Mesenchymal stem cell (in vitro differentiated cells and primary cell): ENCODE data around the gene CDC42EP3.

ENCODE experiments used
- DNase-seq: peaks from one replicate; pipeline ENCODE4 v3.0.0-alpha.2; 2013
- H2AFZ ChIP-seq: one replicate; pipeline ENCODE4 v1.6.1; 2013; ENCODE audit warnings: low read depth, mild to moderate bottlenecking, control low read depth, inconsistent platforms, low read length, moderate library complexity
- H2AK5ac ChIP-seq: 2 replicates; pipeline ENCODE4 v1.6.1; 2013; ENCODE audit warnings: low read length, moderate library complexity, mild to moderate bottlenecking, inconsistent platforms; ENCODE audit not compliant: severe bottlenecking
- H2BK120ac ChIP-seq: one replicate; pipeline ENCODE4 v1.6.1; 2013; ENCODE audit warnings: low read depth, mild to moderate bottlenecking, inconsistent platforms, low read length, moderate library complexity
- H2BK12ac ChIP-seq, 2 experiments: one replicate each; pipeline ENCODE4 v1.6.1; 2013; ENCODE audit warnings: inconsistent platforms in 2 of 2, low read length in 2 of 2, mild to moderate bottlenecking in 2 of 2, moderate library complexity in 2 of 2, control low read depth in 1 of 2
- H2BK15ac ChIP-seq: one replicate; pipeline ENCODE4 v1.6.1; 2013; ENCODE audit warnings: mild to moderate bottlenecking, low read depth, inconsistent platforms; ENCODE audit not compliant: poor library complexity, severe bottlenecking
- H2BK5ac ChIP-seq: 2 replicates; pipeline ENCODE4 v1.6.1; 2013; ENCODE audit warnings: low read depth, mild to moderate bottlenecking, low read length, control low read depth, inconsistent platforms; ENCODE audit not compliant: poor library complexity, severe bottlenecking
- H3K14ac ChIP-seq, 2 experiments: one replicate each; pipeline ENCODE4 v1.6.1; 2013; ENCODE audit warnings: inconsistent platforms in 2 of 2, low read length in 2 of 2, control low read depth in 1 of 2, mild to moderate bottlenecking in 1 of 2, moderate library complexity in 1 of 2
- H3K18ac ChIP-seq, 2 experiments: one replicate each; pipeline ENCODE4 v1.6.1; 2013; ENCODE audit warnings: inconsistent platforms in 2 of 2, low read length in 2 of 2, control low read depth in 1 of 2, low read depth in 1 of 2, mild to moderate bottlenecking in 1 of 2
- H3K23ac ChIP-seq, 2 experiments: one replicate each; pipeline ENCODE4 v1.6.1; 2013; ENCODE audit warnings: inconsistent platforms in 2 of 2, low read length in 2 of 2, mild to moderate bottlenecking in 2 of 2, moderate library complexity in 2 of 2, control low read depth in 1 of 2
- H3K27ac ChIP-seq: 2 replicates; pipeline ENCODE4 v1.5.1; 2013; ENCODE audit warnings: mild to moderate bottlenecking, moderate library complexity, low read length, control low read depth, inconsistent platforms; ENCODE audit not compliant: poor library complexity, severe bottlenecking
- H3K27me3 ChIP-seq, 2 experiments: 2 replicates each; pipeline versions ENCODE4 v1.6.1 to v1.7.0; 2013; ENCODE audit warnings: low read length in 2 of 2, mild to moderate bottlenecking in 2 of 2, moderate library complexity in 2 of 2, control low read depth in 1 of 2, inconsistent platforms in 1 of 2; ENCODE audit not compliant: control insufficient read depth in 1 of 2, insufficient read depth in 1 of 2
- H3K36me3 ChIP-seq, 2 experiments: 2 replicates each; pipeline versions ENCODE4 v1.6.1 to v1.7.0; 2013; ENCODE audit warnings: low read length in 2 of 2, control low read depth in 1 of 2, inconsistent platforms in 1 of 2, low read depth in 1 of 2, mild to moderate bottlenecking in 1 of 2; ENCODE audit not compliant: insufficient read depth in 2 of 2, control insufficient read depth in 1 of 2
- H3K4ac ChIP-seq, 2 experiments: one replicate each; pipeline ENCODE4 v1.6.1; 2013; ENCODE audit warnings: inconsistent platforms in 2 of 2, low read length in 2 of 2, mild to moderate bottlenecking in 2 of 2, moderate library complexity in 2 of 2, control low read depth in 1 of 2, low read depth in 1 of 2
- H3K4me1 ChIP-seq: 2 replicates; pipeline ENCODE4 v1.6.1; 2013; ENCODE audit warnings: low read depth, low read length, control low read depth; ENCODE audit not compliant: control insufficient read depth, insufficient read depth
- H3K4me2 ChIP-seq: 2 replicates; pipeline ENCODE4 v1.6.1; 2013; ENCODE audit warnings: low read length, mild to moderate bottlenecking, inconsistent platforms; ENCODE audit not compliant: poor library complexity, severe bottlenecking
- H3K4me3 ChIP-seq, 2 experiments: 2 replicates each; pipeline versions ENCODE4 v1.5.1 to v1.7.0; 2013; ENCODE audit warnings: low read length in 2 of 2, mild to moderate bottlenecking in 2 of 2, control low read depth in 1 of 2, low read depth in 1 of 2; ENCODE audit not compliant: insufficient read depth in 1 of 2
- H3K79me1 ChIP-seq: replicated peaks from 2 replicates; pipeline ENCODE4 v1.6.1; 2013; ENCODE audit warnings: mild to moderate bottlenecking, control low read depth, low read length, inconsistent platforms; ENCODE audit not compliant: poor library complexity, severe bottlenecking
- H3K9ac ChIP-seq: 2 replicates; pipeline ENCODE4 v1.7.0; 2013; ENCODE audit warnings: mild to moderate bottlenecking, low read length, moderate library complexity
- H3K9me3 ChIP-seq: 2 replicates; pipeline ENCODE4 v1.7.0; 2013; ENCODE audit warnings: mild to moderate bottlenecking, low read length; ENCODE audit not compliant: control insufficient read depth
- H4K8ac ChIP-seq: one replicate; pipeline ENCODE4 v1.6.1; 2013; ENCODE audit warnings: inconsistent platforms, mild to moderate bottlenecking, low read length, moderate library complexity
- H4K91ac ChIP-seq: one replicate; pipeline ENCODE4 v1.6.1; 2013; ENCODE audit warnings: mild to moderate bottlenecking, low read length, inconsistent platforms
- WGBS: methylation state at CpG from one replicate; pipeline ENCODE4 v1.1.7; 2013; ENCODE audit warnings: mixed read lengths; 5-methylcytosine and 5-hydroxymethylcytosine counted together

Gene CDC42EP3

GRCh38 chr2:37698931-37699481, 27.6 kb upstream of the CDC42EP3 start:
- H3K4me3 ChIP-seq: no peak overlapping the region
- no peak overlapping the region for H3K9ac ChIP-seq
- H3K36me3 ChIP-seq: no peaks in the 10 kb centered on the region
- no peak overlapping the region for H3K23ac ChIP-seq
- H2BK5ac ChIP-seq: peak overlapping the region; percentile 92
- no peak overlapping the region for H2AFZ ChIP-seq
- DNase-seq: no peak
- no peak overlapping the region for H3K4ac ChIP-seq
- no peaks in the 10 kb centered on the region for H3K9me3 ChIP-seq
- no peak overlapping the region for H4K91ac ChIP-seq
- WGBS: 55% methylated on average over 2 of the region's 2 CpGs
- H3K79me1 ChIP-seq: no peaks in the 10 kb centered on the region
- H3K27me3 ChIP-seq: no peaks in the 10 kb centered on the region
- H3K4me1 ChIP-seq: peaks cover 2% of the 10 kb centered on the region
- H4K8ac ChIP-seq: no peak overlapping the region
- no peak overlapping the region for H3K4me2 ChIP-seq
- peak overlapping the region in 1 of 2 experiments; percentile 37 for H3K18ac ChIP-seq
- no peak overlapping the region for H3K14ac ChIP-seq
- no peak overlapping the region for H2BK12ac ChIP-seq
- H2BK120ac ChIP-seq: no peak overlapping the region
- H2BK15ac ChIP-seq: no peak overlapping the region
- H3K27ac ChIP-seq: peak overlapping the region; percentile 95
- H2AK5ac ChIP-seq: no peak overlapping the region

- no peak overlapping the region for H2BK12ac ChIP-seq
- H3K14ac ChIP-seq: no peak overlapping the region
- WGBS: 97% methylated on average over 3 of the region's 4 CpGs
- no peak overlapping the region for H3K9ac ChIP-seq
- no peaks in the 10 kb centered on the region for H3K36me3 ChIP-seq
- peaks cover 2% of the 10 kb centered on the region for H3K4me1 ChIP-seq
- H3K4me2 ChIP-seq: no peak overlapping the region
- peak overlapping the region; percentile 36 for H2AK5ac ChIP-seq
- no peak overlapping the region for H2BK120ac ChIP-seq
- no peak overlapping the region for H3K23ac ChIP-seq
- H2BK15ac ChIP-seq: no peak overlapping the region
- no peaks in the 10 kb centered on the region for H3K27me3 ChIP-seq
- no peak overlapping the region for H3K27ac ChIP-seq
- H2BK5ac ChIP-seq: no peak overlapping the region
- H4K8ac ChIP-seq: no peak overlapping the region
- H3K9me3 ChIP-seq: no peaks in the 10 kb centered on the region
- DNase-seq: no peak
- H3K4me3 ChIP-seq: no peak overlapping the region
- no peak overlapping the region for H2AFZ ChIP-seq
- H3K79me1 ChIP-seq: no peaks in the 10 kb centered on the region
- no peak overlapping the region for H4K91ac ChIP-seq
- no peak overlapping the region for H3K18ac ChIP-seq
- no peak overlapping the region for H3K4ac ChIP-seq
These were observed 23.9 kb upstream of the CDC42EP3 start for GRCh38 chr2:37695336-37695735.

DNA sequence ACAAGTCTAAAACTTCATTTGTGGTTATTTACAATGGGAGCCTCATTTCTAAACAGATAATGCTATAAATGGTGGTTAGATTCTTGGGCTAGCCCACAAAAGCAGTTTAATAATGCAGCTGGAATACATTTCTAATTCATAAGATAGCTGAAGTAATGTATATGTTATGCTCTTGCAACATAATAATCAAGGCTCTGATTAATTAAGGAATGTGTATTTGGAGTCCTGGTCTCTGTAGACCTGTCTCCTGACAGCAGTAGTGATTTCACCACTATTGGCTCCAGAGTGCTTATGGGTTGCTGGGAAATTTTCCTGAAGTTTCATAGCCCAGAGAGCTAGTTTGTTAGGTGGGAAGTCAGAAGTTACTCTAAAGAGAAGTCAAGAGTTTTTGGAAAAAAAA, 21.3 kb upstream of the CDC42EP3 start:
- H3K18ac ChIP-seq: no peak overlapping the region
- DNase-seq: no peak
- H3K27ac ChIP-seq: no peak overlapping the region
- no peak overlapping the region for H3K23ac ChIP-seq
- no peak overlapping the region for H4K91ac ChIP-seq
- no peak overlapping the region for H2BK5ac ChIP-seq
- H3K9ac ChIP-seq: no peak overlapping the region
- H2BK12ac ChIP-seq: no peak overlapping the region
- no peaks in the 10 kb centered on the region for H3K36me3 ChIP-seq
- H2BK15ac ChIP-seq: no peak overlapping the region
- H2AK5ac ChIP-seq: no peak overlapping the region
- H3K79me1 ChIP-seq: no peaks in the 10 kb centered on the region
- no peak overlapping the region for H3K4me2 ChIP-seq
- H4K8ac ChIP-seq: no peak overlapping the region
- no peaks in the 10 kb centered on the region for H3K9me3 ChIP-seq
- H3K27me3 ChIP-seq: no peaks in the 10 kb centered on the region
- no peak overlapping the region for H3K4me3 ChIP-seq
- H3K4me1 ChIP-seq: peaks cover 3% of the 10 kb centered on the region
- H2AFZ ChIP-seq: no peak overlapping the region
- no peak overlapping the region for H2BK120ac ChIP-seq
- no peak overlapping the region for H3K14ac ChIP-seq
- no peak overlapping the region for H3K4ac ChIP-seq

- peak overlapping the region; percentile 64 for H2BK120ac ChIP-seq
- H3K27me3 ChIP-seq: no peaks in the 10 kb centered on the region
- H2AK5ac ChIP-seq: peak overlapping the region; percentile 90
- H3K9me3 ChIP-seq: no peaks in the 10 kb centered on the region
- H3K18ac ChIP-seq: peak overlapping the region in 1 of 2 experiments; percentile 67
- H3K9ac ChIP-seq: no peak overlapping the region
- H3K36me3 ChIP-seq: no peaks in the 10 kb centered on the region
- no peak overlapping the region for H3K14ac ChIP-seq
- WGBS: 86% methylated on average over 2 of the region's 2 CpGs
- peak overlapping the region; percentile 83 for H3K27ac ChIP-seq
- peak overlapping the region; percentile 36 for H2BK5ac ChIP-seq
- H3K4ac ChIP-seq: no peak overlapping the region
- H3K4me2 ChIP-seq: no peak overlapping the region
- DNase-seq: no peak
- peak overlapping the region; percentile 7 for H4K8ac ChIP-seq
- H2BK12ac ChIP-seq: peak overlapping the region; percentile 8 to 84
- no peaks in the 10 kb centered on the region for H3K79me1 ChIP-seq
- H3K23ac ChIP-seq: no peak overlapping the region
- H2AFZ ChIP-seq: no peak overlapping the region
- peak overlapping the region; percentile 73 for H4K91ac ChIP-seq
- H3K4me3 ChIP-seq: no peak overlapping the region
- no peak overlapping the region for H2BK15ac ChIP-seq
- peaks cover 3% of the 10 kb centered on the region for H3K4me1 ChIP-seq
These were observed 18.3 kb upstream of the CDC42EP3 start for GRCh38 chr2:37689751-37690150.
